Fibroblast of lung (primary cell): ENCODE data around the gene CLDN18. TPM values are rescaled to one million over a fixed set of nuclear protein-coding genes. Genes with fewer than 3 reads are reported as not detected.

ENCODE experiments used
- DNase-seq, 2 donors: peaks; one replicate each; pipeline versions ENCODE4 v3.0.0 to v3.0.0-alpha.2; 2010; ENCODE audit warnings: low read depth in 2 of 2
- H2AFZ ChIP-seq: 2 replicates; pipeline ENCODE4 v1.5.1; 2012; ENCODE audit warnings: low read length, control low read depth, inconsistent platforms
- H3K27ac ChIP-seq: 2 replicates; pipeline ENCODE4 v1.5.1; 2011; ENCODE audit warnings: low read length, control low read depth; ENCODE audit not compliant: insufficient read depth
- H3K27me3 ChIP-seq: 2 replicates; pipeline ENCODE4 v1.5.1; 2011; ENCODE audit warnings: mild to moderate bottlenecking, low read length; ENCODE audit not compliant: control insufficient read depth, insufficient read depth
- H3K36me3 ChIP-seq: 2 replicates; pipeline ENCODE4 v1.5.1; 2011; ENCODE audit warnings: low read length; ENCODE audit not compliant: control insufficient read depth, insufficient read depth
- H3K4me1 ChIP-seq: 2 replicates; pipeline ENCODE4 v1.5.1; 2011; ENCODE audit warnings: low read length; ENCODE audit not compliant: control insufficient read depth, insufficient read depth; ENCODE audit errors: extremely low read depth
- H3K4me2 ChIP-seq: 2 replicates; pipeline ENCODE4 v1.5.1; 2011; ENCODE audit warnings: low read length, control low read depth; ENCODE audit not compliant: insufficient read depth; ENCODE audit errors: extremely low read depth
- H3K4me3 ChIP-seq, 4 experiments: fragments of 200-600 bp in 1 of 4; sonication (generic) in 1 of 4; replicated peaks in 1 of 4; 2 replicates each; pipeline ENCODE4 v1.5.1; 2011 to 2016; ENCODE audit warnings: low read length in 4 of 4, low read depth in 3 of 4, mild to moderate bottlenecking in 3 of 4, control low read depth in 2 of 4, inconsistent platforms in 1 of 4, mixed read lengths in 1 of 4; ENCODE audit not compliant: insufficient read depth in 1 of 4; ENCODE audit errors: control extremely low read depth in 1 of 4
- H3K79me2 ChIP-seq: 2 replicates; pipeline ENCODE4 v1.5.1; 2012; ENCODE audit warnings: mild to moderate bottlenecking, low read length, inconsistent platforms; ENCODE audit not compliant: control insufficient read depth, insufficient read depth
- H3K9ac ChIP-seq: 2 replicates; pipeline ENCODE4 v1.5.1; 2011; ENCODE audit warnings: mild to moderate bottlenecking, low read length, control low read depth; ENCODE audit not compliant: insufficient read depth
- H3K9me3 ChIP-seq: 2 replicates; pipeline ENCODE4 v1.5.1; 2012; ENCODE audit warnings: low read depth, low read length; ENCODE audit not compliant: control insufficient read depth, insufficient read depth
- H4K20me1 ChIP-seq: 2 replicates; pipeline ENCODE4 v1.5.1; 2011; ENCODE audit warnings: low read length; ENCODE audit not compliant: control insufficient read depth, insufficient read depth; ENCODE audit errors: extremely low read depth
- EZH2 ChIP-seq: IDR thresholded peaks from 2 replicates; pipeline ENCODE4 v1.5.1; 2012; ENCODE audit warnings: low read length, control low read depth, mild to moderate bottlenecking; ENCODE audit errors: missing control alignments
- polyA plus RNA-seq, 2 donors: library from polyadenylated mRNA; depleted of rRNA in 1 of 2; stranded (reverse) in 1 of 2; unstranded in 1 of 2; fragments of >200 nt; gene quantifications; 2 replicates each; pipeline ENCODE4 v1.2.1, GENCODE V29; 2011 to 2012; ENCODE audit warnings: missing spikeins in 1 of 2
- total RNA-seq: library from RNA; depleted of rRNA; stranded (reverse); fragments of >200 nt; gene quantifications from 2 replicates; pipeline ENCODE4 v1.2.1, GENCODE V29; 2014
- TF ChIP-seq, protein P1 (sequence below), 2 donors: IDR thresholded peaks in 1 of 2; conservative IDR thresholded peaks in 1 of 2; 1 replicate in 1 of 2; 2 replicates in 1 of 2; pipeline ENCODE4 v1.5.1; 2011 to 2012; ENCODE audit warnings: low read length in 2 of 2, control low read depth in 1 of 2, inconsistent platforms in 1 of 2, low read depth in 1 of 2, mild to moderate bottlenecking in 1 of 2

Gene CLDN18
- total and polyA plus RNA-seq, 2 donors (not counting 1 experiment from before 2014, with no cell fraction given), result not detected

DNA sequence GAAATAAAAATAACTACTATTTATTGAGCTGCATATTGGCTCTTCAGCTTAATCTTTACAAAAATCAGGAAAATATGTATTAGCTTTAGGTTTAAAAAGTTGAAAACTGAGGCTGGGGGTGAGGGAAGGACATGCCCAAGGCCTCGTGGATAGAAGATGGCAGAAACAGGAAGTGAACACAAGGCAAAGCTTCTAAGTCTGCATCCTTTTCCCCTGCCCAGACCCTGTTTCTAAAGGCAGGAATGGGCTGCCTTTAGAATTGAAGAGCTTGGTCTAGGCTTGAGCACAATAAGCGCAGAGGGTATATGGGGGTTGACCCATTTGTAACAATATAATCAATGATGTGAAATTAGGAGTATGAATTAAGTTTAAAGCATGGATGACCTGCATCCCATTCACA is 6.1 kb downstream of the CLDN18 start:
- no peak overlapping the region for H3K4me3 ChIP-seq
- H3K9me3 ChIP-seq, result no peaks in the 10 kb centered on the region
- no peak for DNase-seq
- no peaks in the 10 kb centered on the region for H4K20me1 ChIP-seq
- H3K4me2 ChIP-seq, result no peak overlapping the region
- H3K9ac ChIP-seq, result no peak overlapping the region
- no peaks in the 10 kb centered on the region for H3K36me3 ChIP-seq
- no peaks in the 10 kb centered on the region for H3K4me1 ChIP-seq
- TF ChIP-seq, protein P1, sequence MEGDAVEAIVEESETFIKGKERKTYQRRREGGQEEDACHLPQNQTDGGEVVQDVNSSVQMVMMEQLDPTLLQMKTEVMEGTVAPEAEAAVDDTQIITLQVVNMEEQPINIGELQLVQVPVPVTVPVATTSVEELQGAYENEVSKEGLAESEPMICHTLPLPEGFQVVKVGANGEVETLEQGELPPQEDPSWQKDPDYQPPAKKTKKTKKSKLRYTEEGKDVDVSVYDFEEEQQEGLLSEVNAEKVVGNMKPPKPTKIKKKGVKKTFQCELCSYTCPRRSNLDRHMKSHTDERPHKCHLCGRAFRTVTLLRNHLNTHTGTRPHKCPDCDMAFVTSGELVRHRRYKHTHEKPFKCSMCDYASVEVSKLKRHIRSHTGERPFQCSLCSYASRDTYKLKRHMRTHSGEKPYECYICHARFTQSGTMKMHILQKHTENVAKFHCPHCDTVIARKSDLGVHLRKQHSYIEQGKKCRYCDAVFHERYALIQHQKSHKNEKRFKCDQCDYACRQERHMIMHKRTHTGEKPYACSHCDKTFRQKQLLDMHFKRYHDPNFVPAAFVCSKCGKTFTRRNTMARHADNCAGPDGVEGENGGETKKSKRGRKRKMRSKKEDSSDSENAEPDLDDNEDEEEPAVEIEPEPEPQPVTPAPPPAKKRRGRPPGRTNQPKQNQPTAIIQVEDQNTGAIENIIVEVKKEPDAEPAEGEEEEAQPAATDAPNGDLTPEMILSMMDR (conservative IDR thresholded peaks at IDR 0.05 in 1 of 2, IDR thresholded peaks at IDR 0.05 in 1 of 2; ENCODE audit: low read depth in 1 of 2, low read length in 2 of 2), result no peak
- TF ChIP-seq EZH2, result no peak
- no peaks in the 10 kb centered on the region for H3K27me3 ChIP-seq
- no peaks in the 10 kb centered on the region for H3K79me2 ChIP-seq
- H3K27ac ChIP-seq, result no peak overlapping the region
- no peak overlapping the region for H2AFZ ChIP-seq

DNA sequence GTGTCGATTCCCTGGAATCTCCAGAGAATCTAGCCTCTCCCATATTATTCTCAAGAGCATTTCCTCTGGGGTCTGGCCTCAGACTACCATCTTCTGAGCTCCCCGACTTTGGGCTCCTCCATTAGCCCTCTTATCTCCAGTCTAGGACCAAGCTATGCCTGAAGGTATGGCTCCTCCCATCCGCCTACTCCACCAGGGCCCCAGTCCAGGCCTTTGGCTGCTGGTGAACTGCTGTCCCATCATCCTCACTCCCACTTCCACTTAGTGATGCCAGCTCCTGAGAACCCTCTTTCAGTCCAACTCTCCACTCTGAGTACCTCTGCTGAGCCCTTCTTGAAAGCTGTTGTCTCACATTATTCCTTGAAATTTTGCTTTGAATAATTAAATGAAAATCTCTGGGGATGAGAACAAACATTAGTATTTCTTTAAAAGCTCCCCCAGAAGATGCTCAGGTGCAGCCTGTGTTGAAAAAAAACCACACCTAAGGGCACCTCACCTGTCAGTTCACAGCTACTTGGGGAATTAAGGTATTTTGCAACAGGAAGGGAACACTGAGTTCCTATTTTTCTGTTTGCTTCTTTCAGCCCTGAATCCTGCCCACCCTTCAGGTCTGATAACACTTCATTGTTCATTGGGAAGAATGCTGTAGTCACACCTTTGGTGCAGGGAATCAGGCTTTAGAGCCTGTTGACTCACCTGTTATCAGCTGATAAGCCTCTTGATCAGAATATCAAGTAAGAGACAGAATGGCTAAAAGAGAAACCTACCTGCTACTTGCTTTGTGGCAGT is 9.5 kb downstream of the CLDN18 start:
- H3K36me3 ChIP-seq, result no peaks in the 10 kb centered on the region
- no peak for DNase-seq
- H3K79me2 ChIP-seq, result no peaks in the 10 kb centered on the region
- H3K27ac ChIP-seq, result no peak overlapping the region
- H2AFZ ChIP-seq, result no peak overlapping the region
- H3K9me3 ChIP-seq, result no peaks in the 10 kb centered on the region
- H4K20me1 ChIP-seq, result no peaks in the 10 kb centered on the region
- H3K4me1 ChIP-seq, result no peaks in the 10 kb centered on the region
- no peak overlapping the region for H3K9ac ChIP-seq
- TF ChIP-seq, protein P1 (conservative IDR thresholded peaks at IDR 0.05 in 1 of 2, IDR thresholded peaks at IDR 0.05 in 1 of 2; ENCODE audit: low read depth in 1 of 2, low read length in 2 of 2), result no peak
- TF ChIP-seq EZH2, result no peak
- no peak overlapping the region for H3K4me2 ChIP-seq
- no peak overlapping the region for H3K4me3 ChIP-seq
- no peaks in the 10 kb centered on the region for H3K27me3 ChIP-seq

GRCh38 chr3:138023754-138024153 is 13.8 kb downstream of the CLDN18 start:
- no peak for TF ChIP-seq EZH2
- TF ChIP-seq, protein P1 (conservative IDR thresholded peaks at IDR 0.05 in 1 of 2, IDR thresholded peaks at IDR 0.05 in 1 of 2; ENCODE audit: low read depth in 1 of 2, low read length in 2 of 2), result no peak
- H3K4me1 ChIP-seq, result no peaks in the 10 kb centered on the region
- H3K4me3 ChIP-seq, result no peak overlapping the region
- H3K79me2 ChIP-seq, result no peaks in the 10 kb centered on the region
- no peak overlapping the region for H3K9ac ChIP-seq
- no peaks in the 10 kb centered on the region for H3K9me3 ChIP-seq
- no peaks in the 10 kb centered on the region for H4K20me1 ChIP-seq
- no peak for DNase-seq
- H2AFZ ChIP-seq, result no peak overlapping the region
- H3K36me3 ChIP-seq, result no peaks in the 10 kb centered on the region
- H3K4me2 ChIP-seq, result no peak overlapping the region
- no peaks in the 10 kb centered on the region for H3K27me3 ChIP-seq
- no peak overlapping the region for H3K27ac ChIP-seq
